ENCODE data around the gene MOSPD3. TPM values are rescaled to one million over a fixed set of nuclear protein-coding genes. Genes with fewer than 3 reads are reported as not detected.

MOSPD3 gene
- polyA plus RNA-seq, 1 experiment: 15.0 TPM

DNA sequence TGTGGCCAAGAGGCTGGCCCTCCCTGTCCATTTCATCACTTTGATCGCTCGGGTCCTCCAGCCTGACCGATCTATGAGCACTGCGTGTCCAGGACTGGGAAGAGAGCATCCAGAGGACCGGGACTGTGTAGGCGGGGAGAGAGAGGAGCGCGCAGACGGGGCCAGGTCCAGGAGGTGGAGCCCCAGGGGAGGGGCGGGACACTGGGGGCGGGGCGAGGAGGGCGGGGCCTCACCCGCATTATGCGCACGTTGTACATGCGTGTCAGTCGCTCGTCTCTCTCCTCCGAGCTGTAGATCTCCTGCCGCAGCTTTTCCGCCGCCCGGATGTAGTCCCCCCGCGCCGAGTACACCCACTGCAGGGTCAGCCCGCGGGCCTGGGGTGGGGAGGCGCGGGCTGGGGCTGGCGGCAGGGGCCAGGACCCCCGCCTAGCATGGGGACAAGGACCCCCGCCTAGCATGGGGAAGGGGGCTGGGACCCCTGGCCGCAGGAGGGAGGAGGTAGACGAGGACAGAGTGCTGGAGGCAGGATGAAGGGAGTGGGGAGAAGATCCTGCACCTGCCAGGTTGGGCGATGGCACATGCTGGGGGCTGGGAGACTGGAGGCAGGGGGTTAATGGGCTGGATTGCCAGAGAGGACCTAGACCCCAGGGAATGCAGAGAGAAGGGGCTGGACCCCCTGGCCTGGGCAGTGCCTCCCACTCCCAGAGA is 14.3 kb downstream of the MOSPD3 start:
- DNase-seq (ENCODE audit: low read depth): peak; percentile 31
- peak overlapping the region; percentile 34 for H3K4me3 ChIP-seq (ENCODE audit: low read depth, low read length)
- ChIA-PET CTCF (interaction anchor here (0.9 to 1.8 kb wide), 5 partner anchors 8 to 79 kb away, joined by 3 to 8 read pairs (median 4); partner anchors contain the start of gene POP7), POLR2A (interaction anchor here (1.0 kb wide), 1 partner anchor 14 kb away, joined by 3 read pairs; the partner anchor contains the start of gene MOSPD3)
- no peaks in the 10 kb centered on the region for H3K27me3 ChIP-seq (ENCODE audit: control insufficient read depth, insufficient read depth, low read length)
- TF ChIP-seq CTCF (IDR thresholded peaks at IDR 0.05; ENCODE audit: insufficient read depth, low read depth, low read length): no peak
- no peaks in the 10 kb centered on the region for H3K36me3 ChIP-seq (ENCODE audit: control insufficient read depth, insufficient read depth, low read length)

GRCh38 chr7:100627238-100627549 is 14.9 kb downstream of the MOSPD3 start:
- CTCF ChIA-PET: interaction anchor here (1.1 kb wide), 1 partner anchor 65 kb away, joined by 4 read pairs; no protein-coding TSS in a partner anchor
- TF ChIP-seq CTCF (IDR thresholded peaks at IDR 0.05; ENCODE audit: insufficient read depth, low read depth, low read length): no peak
- no peak overlapping the region for H3K4me3 ChIP-seq (ENCODE audit: low read depth, low read length)
- no peaks in the 10 kb centered on the region for H3K36me3 ChIP-seq (ENCODE audit: control insufficient read depth, insufficient read depth, low read length)
- POLR2A ChIA-PET: interaction anchor here (1.0 kb wide), 1 partner anchor 15 kb away, joined by 3 read pairs; the partner anchor contains the start of gene MOSPD3
- DNase-seq (ENCODE audit: low read depth): no peak
- no peaks in the 10 kb centered on the region for H3K27me3 ChIP-seq (ENCODE audit: control insufficient read depth, insufficient read depth, low read length)

DNA sequence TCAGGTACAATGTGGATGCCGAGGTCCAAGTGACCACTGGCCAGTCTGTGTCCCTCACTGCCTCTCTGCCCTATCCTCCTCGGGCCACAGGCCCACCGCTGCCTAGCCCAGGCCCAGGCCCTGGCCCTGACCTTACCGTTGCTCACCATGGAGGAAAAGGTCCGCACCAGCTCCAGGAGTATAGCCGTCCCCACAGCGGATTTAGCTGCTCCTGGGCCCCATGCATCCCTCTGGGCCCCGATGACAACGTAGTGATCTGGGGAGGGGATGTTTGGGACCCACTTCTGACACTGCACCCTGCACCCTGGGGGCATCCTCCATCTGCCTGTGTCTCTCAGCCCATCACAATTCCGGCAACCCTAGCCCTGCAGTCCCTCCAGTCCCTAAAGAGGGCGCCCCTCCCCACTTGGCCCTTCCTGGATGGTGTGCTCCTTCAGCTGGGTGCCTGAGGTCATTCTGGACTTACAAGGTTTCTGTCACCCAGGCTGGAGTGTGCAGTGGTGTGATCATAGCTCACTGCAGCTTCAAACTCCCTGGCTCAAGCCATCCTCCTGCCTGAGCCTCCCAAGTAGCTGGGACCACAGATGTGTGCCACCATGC is 16.9 kb downstream of the MOSPD3 start:
- DNase-seq (ENCODE audit: low read depth): no peak
- ChIA-PET CTCF (interaction anchor here (0.6 to 1.2 kb wide), 2 partner anchors 12 to 277 kb away, joined by 3 to 4 read pairs; no protein-coding TSS in a partner anchor), POLR2A (no interaction called here)
- H3K36me3 ChIP-seq (ENCODE audit: control insufficient read depth, insufficient read depth, low read length): no peaks in the 10 kb centered on the region
- H3K27me3 ChIP-seq (ENCODE audit: control insufficient read depth, insufficient read depth, low read length): peaks cover 2% of the 10 kb centered on the region; the same call in 1 of the 2 replicates
- H3K4me3 ChIP-seq (ENCODE audit: low read depth, low read length): no peak overlapping the region
- peak; percentile 38 for TF ChIP-seq CTCF (IDR thresholded peaks at IDR 0.05; ENCODE audit: insufficient read depth, low read depth, low read length)

GRCh38 chr7:100630066-100630465 is 17.7 kb downstream of the MOSPD3 start:
- no peak overlapping the region for H3K4me3 ChIP-seq (ENCODE audit: low read depth, low read length)
- CTCF ChIA-PET: interaction anchor here (0.6 to 1.2 kb wide), 3 partner anchors 19 to 62 kb away, joined by 3 to 4 read pairs (median 4); no protein-coding TSS in a partner anchor
- H3K27me3 ChIP-seq (ENCODE audit: control insufficient read depth, insufficient read depth, low read length): peaks cover 2% of the 10 kb centered on the region; the same call in 1 of the 2 replicates
- H3K36me3 ChIP-seq (ENCODE audit: control insufficient read depth, insufficient read depth, low read length): no peaks in the 10 kb centered on the region
- POLR2A ChIA-PET: no interaction called here
- DNase-seq (ENCODE audit: low read depth): no peak
- no peak for TF ChIP-seq CTCF (IDR thresholded peaks at IDR 0.05; ENCODE audit: insufficient read depth, low read depth, low read length)

All from BJ (cell line).